Mammary epithelial cell (primary cell): ENCODE measurements around the gene TTC38.

ENCODE experiments used
- EZH2 ChIP-seq: IDR thresholded peaks from 2 replicates; pipeline ENCODE4 v1.6.1; 2012; ENCODE audit warnings: low read length, inconsistent platforms, borderline replicate concordance
- TF ChIP-seq, protein P1 (sequence below), 2 donors: IDR thresholded peaks in 1 of 2; conservative IDR thresholded peaks in 1 of 2; 2 replicates each; pipeline ENCODE4 v1.5.1; 2011 to 2012; ENCODE audit warnings: inconsistent platforms in 2 of 2, low read length in 2 of 2, mild to moderate bottlenecking in 2 of 2, control low read depth in 1 of 2, low read depth in 1 of 2; ENCODE audit not compliant: insufficient read depth in 1 of 2; ENCODE audit errors: extremely low read depth in 1 of 2

DNA sequence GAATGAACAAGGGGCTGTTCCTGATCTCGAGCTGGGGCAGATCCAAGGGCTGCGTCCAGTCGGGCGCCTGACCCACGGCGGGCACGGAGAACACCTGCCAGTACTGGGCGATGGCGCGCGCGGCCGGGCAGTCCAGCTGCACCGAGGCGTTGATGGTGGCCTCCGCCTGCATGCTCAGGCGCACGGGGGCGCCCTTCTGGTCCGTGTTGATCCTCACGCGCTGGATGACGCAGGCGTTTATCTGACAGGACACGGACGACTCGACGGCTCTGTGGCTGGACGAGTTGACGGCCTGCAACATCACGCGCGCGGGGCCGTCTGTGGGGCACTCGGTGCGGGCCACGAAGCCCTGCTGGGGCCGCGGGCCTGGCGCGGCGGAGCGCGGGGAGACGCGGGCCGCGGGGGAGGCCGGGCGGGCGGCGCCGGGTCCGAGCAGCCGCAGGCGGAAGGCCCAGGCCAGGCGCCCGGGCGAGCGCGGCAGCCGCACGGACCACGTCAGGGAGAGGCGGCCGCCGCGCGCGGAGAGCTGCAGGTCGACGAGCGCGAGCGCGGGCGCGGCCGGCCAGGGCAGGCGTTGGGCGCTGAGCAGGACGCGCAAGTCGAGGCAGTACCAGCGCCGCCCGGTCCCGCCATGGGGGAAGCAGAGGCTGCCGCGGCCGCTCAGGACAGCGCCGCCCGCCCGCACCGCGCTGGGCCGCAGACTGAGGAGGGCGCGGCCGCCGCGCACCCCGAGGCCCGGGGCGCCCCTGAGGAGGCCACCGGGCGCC is 5.2 kb upstream of the TTC38 start:
- TF ChIP-seq, protein P1, sequence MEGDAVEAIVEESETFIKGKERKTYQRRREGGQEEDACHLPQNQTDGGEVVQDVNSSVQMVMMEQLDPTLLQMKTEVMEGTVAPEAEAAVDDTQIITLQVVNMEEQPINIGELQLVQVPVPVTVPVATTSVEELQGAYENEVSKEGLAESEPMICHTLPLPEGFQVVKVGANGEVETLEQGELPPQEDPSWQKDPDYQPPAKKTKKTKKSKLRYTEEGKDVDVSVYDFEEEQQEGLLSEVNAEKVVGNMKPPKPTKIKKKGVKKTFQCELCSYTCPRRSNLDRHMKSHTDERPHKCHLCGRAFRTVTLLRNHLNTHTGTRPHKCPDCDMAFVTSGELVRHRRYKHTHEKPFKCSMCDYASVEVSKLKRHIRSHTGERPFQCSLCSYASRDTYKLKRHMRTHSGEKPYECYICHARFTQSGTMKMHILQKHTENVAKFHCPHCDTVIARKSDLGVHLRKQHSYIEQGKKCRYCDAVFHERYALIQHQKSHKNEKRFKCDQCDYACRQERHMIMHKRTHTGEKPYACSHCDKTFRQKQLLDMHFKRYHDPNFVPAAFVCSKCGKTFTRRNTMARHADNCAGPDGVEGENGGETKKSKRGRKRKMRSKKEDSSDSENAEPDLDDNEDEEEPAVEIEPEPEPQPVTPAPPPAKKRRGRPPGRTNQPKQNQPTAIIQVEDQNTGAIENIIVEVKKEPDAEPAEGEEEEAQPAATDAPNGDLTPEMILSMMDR (conservative IDR thresholded peaks at IDR 0.05 in 1 of 2, IDR thresholded peaks at IDR 0.05 in 1 of 2; ENCODE audit: extremely low read depth in 1 of 2, insufficient read depth in 1 of 2, low read depth in 1 of 2, low read length in 2 of 2), result no peak
- TF ChIP-seq EZH2, result no peak
